ENCODE results near the gene LILRB5.
"Not testable (repeated sequence)": the region's sequence is repeated elsewhere in the genome, so short reads cannot be mapped to it uniquely, and the experiment has no call there.

The LILRB5 gene

GRCh38 chr19:54214734-54215133 lies 42.3 kb downstream of the LILRB5 start:
- DNase-seq (ENCODE audit: low read depth in 2 of 2), result not testable (repeated sequence)

GRCh38 chr19:54214217-54214616 lies 42.9 kb downstream of the LILRB5 start:
- DNase-seq (ENCODE audit: low read depth in 2 of 2), result not testable (repeated sequence)

GRCh38 chr19:54211235-54211634 lies 45.8 kb downstream of the LILRB5 start:
- no peak for DNase-seq (ENCODE audit: low read depth in 2 of 2)

- no peak for DNase-seq (ENCODE audit: low read depth in 2 of 2)
Observed at GRCh38 chr19:54209811-54210494, 47.1 kb downstream of the LILRB5 start.

GRCh38 chr19:54209058-54209810 lies 47.8 kb downstream of the LILRB5 start:
- no peak for DNase-seq (ENCODE audit: low read depth in 2 of 2)

- DNase-seq (ENCODE audit: low read depth in 2 of 2), result no peak
Observed at GRCh38 chr19:54208784-54209057, 48.4 kb downstream of the LILRB5 start.

- peak; percentile 41 to 58 for DNase-seq (ENCODE audit: low read depth in 2 of 2)
Observed at GRCh38 chr19:54207983-54208783, 48.9 kb downstream of the LILRB5 start.

- DNase-seq (ENCODE audit: low read depth in 2 of 2), result no peak
Observed at GRCh38 chr19:54207676-54207982, 49.4 kb downstream of the LILRB5 start.

- DNase-seq (ENCODE audit: low read depth in 2 of 2), result not testable (repeated sequence)
Observed at GRCh38 chr19:54207193-54207592, 49.9 kb downstream of the LILRB5 start.

- DNase-seq (ENCODE audit: low read depth in 2 of 2), result no peak
Observed at GRCh38 chr19:54206831-54207177, 50.3 kb downstream of the LILRB5 start.

GRCh38 chr19:54206030-54206830 lies 50.8 kb downstream of the LILRB5 start:
- no peak for DNase-seq (ENCODE audit: low read depth in 2 of 2)

- DNase-seq (ENCODE audit: low read depth in 2 of 2), result no peak
Observed at GRCh38 chr19:54204767-54205468, 52.2 kb downstream of the LILRB5 start.

- no peak for DNase-seq (ENCODE audit: low read depth in 2 of 2)
Observed at GRCh38 chr19:54203151-54203611, 53.9 kb downstream of the LILRB5 start.

- no peak for DNase-seq (ENCODE audit: low read depth in 2 of 2)
Observed at GRCh38 chr19:54201980-54202379, 55.1 kb downstream of the LILRB5 start.

- no peak for DNase-seq (ENCODE audit: low read depth in 2 of 2)
Observed at GRCh38 chr19:54201172-54201701, 55.8 kb downstream of the LILRB5 start.

All from stimulated activated CD4-positive, alpha-beta T cell treated with anti-CD3 and anti-CD28 coated beads, Interleukin-15, amount 100 ng/mL, for 48 hours (primary cell).